Pancreas (tissue), 10 donors: Measurements from ENCODE around the gene VWDE. TPM values are rescaled to one million over a fixed set of nuclear protein-coding genes. Genes with fewer than 3 reads are reported as not detected.

Experiments
- ATAC-seq, 4 donors: fragments of 200-7000 bp; cut with Tn5 transposase; one replicate each; pipeline versions ENCODE4 v1.8.0 to v1.9.1; 2020; ENCODE audit warnings: mild to moderate bottlenecking in 4 of 4, moderate library complexity in 4 of 4
- DNase-seq, 6 donors: peaks; one replicate each; pipeline ENCODE4 v3.0.0-alpha.2; 2020
- FAIRE-seq: peaks from 2 replicates; lab custom pipeline; 2012; peaks lifted over from hg19 to GRCh38; lab: Jason Lieb, UNC
- H3K27ac ChIP-seq, 4 donors: fragments of 200-600 bp; sonication (generic); 1 replicate in 3 of 4; 2 replicates in 1 of 4; pipeline versions ENCODE4 v1.5.0 to v1.8.0; 2020
- H3K27me3 ChIP-seq, 4 donors: fragments of 200-600 bp; one replicate each; pipeline ENCODE4 v1.8.0; 2021
- H3K36me3 ChIP-seq, 3 donors: fragments of 200-600 bp; sonication (generic) in 1 of 3; one replicate each; pipeline versions ENCODE4 v1.5.0 to v1.8.0; 2020 to 2021
- H3K4me1 ChIP-seq, 3 donors: fragments of 200-600 bp; one replicate each; pipeline ENCODE4 v1.8.0; 2021
- H3K4me3 ChIP-seq, 4 donors: fragments of 200-600 bp; sonication (generic) in 2 of 4; one replicate each; pipeline versions ENCODE4 v1.5.0 to v1.8.0; 2020 to 2021
- H3K9me3 ChIP-seq, 4 donors: fragments of 200-600 bp; one replicate each; pipeline ENCODE4 v1.8.0; 2021
- CTCF ChIP-seq, 4 donors: fragments of 200-600 bp; sonication (generic) in 3 of 4; IDR thresholded peaks; one replicate each; pipeline versions ENCODE4 v1.5.0 to v1.8.0; 2021; ENCODE audit warnings: antibody characterized with exemption in 4 of 4
- WGBS, 2 donors: extraction: QIAGEN DNeasy Blood & Tissue Kit; methylation state at CpG; one replicate each; pipeline ENCODE4 v1.1.7; 2013; 5-methylcytosine and 5-hydroxymethylcytosine counted together
- intact Hi-C, 3 donors: fragments of 100-400 bp; cut with DNase I; formaldehyde crosslinking; loops; one replicate each; pipeline versions ENCODE4 v1.11.1 to v1.14.2; 2022
- polyA plus RNA-seq, 2 donors: library from polyadenylated mRNA; stranded (reverse); fragments of 200-250 nt; gene quantifications; one replicate each; pipeline ENCODE4 v1.2.3, GENCODE V29; 2013
- total RNA-seq, 6 donors: library from RNA; stranded (reverse); fragmentation: NEBNext Ultra II Directional in 4 of 6; extraction: Animal tissue kit (Norgen Biotek cat#: 25700) in 4 of 6; gene quantifications; one replicate each; pipeline versions ENCODE4 v1.2.1 to v1.2.4, GENCODE V29; 2021 to 2023
- donor health status: healthy with polysubstance abuse.
- donor health status: DM: no; HTN: no; CAD: no; lungs with moderate emphysema.
- donor health status: DM: no; HTN: no; CAD: no.
- donor health status: control.
- donor health status: control.
- donor health status: Bipolar disorder and iron deficiency.
- donor health status: DM: yes; HTN: yes; CAD: no.
- donor health status: DM: no; HTN: no; CAD: no.
- donor health status: DM: no; HTN: no; CAD: no.
- donor health status: DM: yes; HTN: yes; CAD: no.

VWDE gene
- total and polyA plus RNA-seq, 8 donors, result 0.37 to 7.9 (median 1.2) TPM

GRCh38 chr7:12369072-12369471 is 34.6 kb downstream of the VWDE start:
- ATAC-seq, result no peak
- FAIRE-seq, result no peak
- no peak for TF ChIP-seq CTCF (IDR thresholded peaks at IDR 0.05)

GRCh38 chr7:12360948-12361347 is 42.7 kb downstream of the VWDE start:
- ATAC-seq (no peak), FAIRE-seq (no peak), DNase-seq (no peak)
- Histone ChIP-seq H3K36me3 (no peaks in the 10 kb centered on the region), H3K9me3 (no peaks in the 10 kb centered on the region), H3K4me3 (no peak overlapping the region), H3K27me3 (no peaks in the 10 kb centered on the region), H3K4me1 (no peaks in the 10 kb centered on the region), H3K27ac (no peak overlapping the region)
- intact Hi-C loops, result no loop called here
- 22 to 45% methylated on average over 2 of the region's 2 CpGs for WGBS, 2 donors
- no peak for TF ChIP-seq CTCF (IDR thresholded peaks at IDR 0.05)

More at GRCh38 chr7:12369072-12369471, 34.6 kb downstream of the VWDE start:
- no peak overlapping the region for H3K27ac ChIP-seq
- no peaks in the 10 kb centered on the region for H3K9me3 ChIP-seq
- H3K4me1 ChIP-seq, result no peaks in the 10 kb centered on the region
- no peak for DNase-seq
- intact Hi-C loops, result no loop called here
- no peaks in the 10 kb centered on the region for H3K36me3 ChIP-seq
- H3K4me3 ChIP-seq, result no peak overlapping the region
- peaks cover 0 to 6% (median 0%) of the 10 kb centered on the region in 4 donors for H3K27me3 ChIP-seq

- Histone ChIP-seq H3K9me3 (no peaks in the 10 kb centered on the region), H3K27ac (no peak overlapping the region), H3K36me3 (no peaks in the 10 kb centered on the region), H3K27me3 (no peaks in the 10 kb centered on the region), H3K4me1 (no peaks in the 10 kb centered on the region), H3K4me3 (no peak overlapping the region)
- FAIRE-seq (no peak), DNase-seq (no peak), ATAC-seq (no peak)
- intact Hi-C loops, result no loop called here
- TF ChIP-seq CTCF (IDR thresholded peaks at IDR 0.05), result no peak
Measured at GRCh38 chr7:12358694-12359093, 45.0 kb downstream of the VWDE start.

- DNase-seq (no peak), ATAC-seq (no peak), FAIRE-seq (no peak)
- Histone ChIP-seq H3K9me3 (no peaks in the 10 kb centered on the region), H3K36me3 (no peaks in the 10 kb centered on the region), H3K27ac (no peak overlapping the region), H3K4me1 (no peaks in the 10 kb centered on the region), H3K27me3 (no peaks in the 10 kb centered on the region), H3K4me3 (no peak overlapping the region)
- WGBS, 2 donors, result 24 to 33% methylated on average over 1 of the region's 1 CpG
- intact Hi-C loops, result no loop called here
- TF ChIP-seq CTCF (IDR thresholded peaks at IDR 0.05), result no peak
Measured at GRCh38 chr7:12357508-12357907, 46.2 kb downstream of the VWDE start.

GRCh38 chr7:12351843-12352242 is 51.8 kb downstream of the VWDE start:
- H3K27me3 ChIP-seq, result no peaks in the 10 kb centered on the region
- intact Hi-C loops, result no loop called here
- H3K36me3 ChIP-seq, result no peaks in the 10 kb centered on the region
- no peak overlapping the region for H3K27ac ChIP-seq
- no peaks in the 10 kb centered on the region for H3K4me1 ChIP-seq
- no peak overlapping the region for H3K4me3 ChIP-seq
- no peak for DNase-seq
- no peak for ATAC-seq
- no peak for TF ChIP-seq CTCF (IDR thresholded peaks at IDR 0.05)
- WGBS, 2 donors, result 50 to 58% methylated on average over 4 of the region's 4 CpGs
- H3K9me3 ChIP-seq, result no peaks in the 10 kb centered on the region
- FAIRE-seq, result no peak
